NCI-H1694 (cell line): ENCODE results near the gene RAB27A.
"Not testable (repeated sequence)": the region's sequence is repeated elsewhere in the genome, so short reads cannot be mapped to it uniquely, and the experiment has no call there.

Experiments used
- DNase-seq: peaks from one replicate; lab custom pipeline; 2025; lab: John Stamatoyannopoulos, UW

The RAB27A gene

GRCh38 chr15:55289746-55290527, at the start of gene RAB27A:
TSS of gene RAB27A (minus strand) at chr15:55289813. CDS start at chr15:55234934, 54,879 bp downstream.
- peak; percentile 19 for DNase-seq

DNA sequence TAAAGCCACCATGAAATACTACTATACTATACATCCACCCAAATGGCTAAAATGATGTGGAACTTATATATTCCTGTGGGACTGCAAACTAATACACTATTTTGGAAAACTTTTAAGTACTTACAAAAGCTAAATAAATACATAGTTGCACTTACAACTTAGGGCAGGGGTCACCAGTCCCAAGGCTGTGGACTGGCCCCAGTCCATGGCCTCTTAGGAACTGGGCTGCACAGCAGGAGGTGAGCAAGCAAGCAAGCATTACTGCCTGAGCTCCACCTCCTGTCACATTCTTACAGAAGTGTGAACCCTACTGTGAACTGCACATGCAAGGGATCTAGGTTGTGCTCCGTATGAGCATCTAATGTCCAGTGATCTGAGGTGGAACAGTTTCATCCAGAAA, 47.5 kb upstream of the RAB27A start:
- no peak for DNase-seq

- DNase-seq = no peak
Measured at GRCh38 chr15:55334997-55335396, 45.4 kb upstream of the RAB27A start.

- no peak for DNase-seq
Measured at GRCh38 chr15:55334371-55334770, 44.8 kb upstream of the RAB27A start.

GRCh38 chr15:55327387-55327786, 37.8 kb upstream of the RAB27A start:
- no peak for DNase-seq

- no peak for DNase-seq
Measured at GRCh38 chr15:55322467-55322866, 32.9 kb upstream of the RAB27A start.

- DNase-seq = no peak
Measured at GRCh38 chr15:55320963-55321362, 31.4 kb upstream of the RAB27A start.

- DNase-seq = no peak
Measured at GRCh38 chr15:55320238-55320550, 30.6 kb upstream of the RAB27A start.

DNA sequence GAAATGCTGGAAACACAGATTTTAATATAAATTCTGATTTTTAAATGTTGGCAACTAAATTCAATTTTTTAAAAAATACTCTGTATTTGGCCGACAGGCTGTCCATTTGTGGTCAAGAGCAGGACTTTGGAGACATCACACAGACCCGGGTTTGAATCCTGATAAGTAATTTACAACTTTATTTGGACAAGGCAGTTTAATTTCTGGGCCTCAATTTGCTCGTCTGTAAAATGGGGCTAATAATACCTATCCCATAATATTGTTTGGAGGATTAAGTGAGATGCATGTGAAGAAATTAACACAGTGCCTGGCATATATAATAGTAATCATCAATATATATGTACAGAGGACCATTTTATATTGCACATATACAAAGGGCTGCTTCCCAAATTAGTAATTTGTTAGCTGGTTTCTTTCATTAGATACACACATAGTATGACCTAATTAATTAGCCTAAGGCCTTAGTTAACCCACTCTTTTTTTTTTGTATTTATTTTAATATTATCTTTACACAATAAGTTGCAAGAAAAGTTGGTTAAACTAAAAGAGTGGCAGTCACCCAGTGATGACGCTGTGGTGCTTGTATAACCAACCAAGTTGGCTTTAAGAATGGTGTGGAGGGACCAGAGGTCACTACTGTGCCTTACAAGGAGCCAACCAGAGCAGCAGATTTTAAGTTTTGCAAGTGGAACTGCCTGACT, 30.1 kb upstream of the RAB27A start:
- no peak for DNase-seq

- DNase-seq = peak; percentile 47
Measured at GRCh38 chr15:55318588-55319494, 29.2 kb upstream of the RAB27A start, which contains the start of the genes PIGB and PIGBOS1. TSS of gene PIGB (plus strand) at chr15:55319222. CDS start at chr15:55319251, 29 bp downstream. TSS of gene PIGBOS1 (minus strand) at chr15:55319123. CDS start at chr15:55317792, 1,331 bp downstream.

DNA sequence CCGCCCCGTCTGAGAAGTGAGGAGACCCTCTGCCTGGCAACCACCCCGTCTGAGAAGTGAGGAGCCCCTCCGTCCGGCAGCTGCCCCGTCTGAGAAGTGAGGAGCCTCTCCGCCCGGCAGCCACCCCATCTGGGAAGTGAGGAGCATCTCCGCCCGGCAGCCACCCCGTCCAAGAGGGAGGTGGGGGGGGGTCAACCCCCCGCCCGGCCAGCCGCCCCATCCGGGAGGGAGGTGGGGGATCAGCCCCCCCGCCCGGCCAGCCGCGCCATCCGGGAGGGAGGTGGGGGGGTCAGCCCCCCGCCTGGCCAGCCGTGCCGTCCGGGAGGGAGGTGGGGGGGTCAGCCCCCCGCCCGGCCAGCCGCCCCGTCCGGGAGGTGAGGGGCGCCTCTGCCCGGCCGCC, 13.2 kb upstream of the RAB27A start:
- DNase-seq = not testable (repeated sequence)

DNA sequence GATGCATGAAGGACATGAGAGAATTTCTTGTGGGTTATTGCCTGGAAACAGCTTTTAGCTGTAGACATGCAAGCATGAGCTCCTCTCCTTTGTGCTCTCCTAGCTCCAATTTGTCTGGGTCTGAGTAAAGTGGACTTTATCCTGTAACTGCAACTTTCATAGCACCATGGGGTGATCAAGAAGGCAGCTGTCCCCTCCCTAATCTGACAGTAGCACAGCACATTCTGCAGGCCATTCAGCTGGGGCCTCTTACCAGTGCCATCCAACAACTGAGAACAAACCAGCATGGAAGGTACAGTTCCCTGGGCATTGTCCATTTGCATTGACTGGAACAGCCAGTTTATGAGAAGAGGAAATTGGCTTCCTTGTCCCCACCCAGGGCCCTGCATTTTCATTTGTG, 7.7 kb upstream of the RAB27A start:
- no peak for DNase-seq

GRCh38 chr15:55290528-55291057, 980 bp upstream of the RAB27A start:
- peak; percentile 67 for DNase-seq

GRCh38 chr15:55289011-55289745, 435 bp downstream of the RAB27A start:
- no peak for DNase-seq

DNA sequence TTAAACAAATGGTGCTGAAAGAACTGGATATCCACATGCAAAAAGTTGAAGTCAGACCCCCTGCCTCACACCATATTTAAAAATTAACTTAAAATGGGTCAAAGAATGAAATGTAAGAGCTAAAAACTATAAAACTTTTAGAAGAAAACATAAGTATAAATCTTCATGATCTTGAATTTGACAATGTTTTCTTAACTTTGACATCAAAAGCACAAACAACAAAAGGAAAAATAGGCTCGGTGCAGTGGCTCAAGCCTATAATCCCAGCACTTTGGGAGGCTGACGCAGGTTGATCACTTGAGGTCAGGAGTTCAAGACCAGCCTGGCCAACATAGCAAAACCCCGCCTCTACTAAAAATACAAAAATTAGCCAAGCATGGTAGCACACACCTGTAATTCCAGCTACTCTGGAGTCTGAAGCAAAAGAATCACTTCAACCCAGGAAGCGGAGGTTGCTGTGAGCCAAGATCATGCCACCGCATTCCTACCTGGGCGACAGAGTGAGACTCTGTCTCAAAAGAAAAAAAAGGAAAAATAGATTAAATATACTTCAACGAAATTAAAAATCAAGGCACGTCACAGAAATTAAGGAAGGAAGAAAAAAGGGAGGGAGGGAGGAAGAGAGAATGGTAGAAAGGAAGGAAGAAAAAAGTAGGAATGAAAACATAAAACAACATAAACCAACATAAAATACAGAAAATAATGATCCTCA, 1.5 kb downstream of the RAB27A start:
- no peak for DNase-seq

GRCh38 chr15:55286442-55287189, 3.0 kb downstream of the RAB27A start:
- not testable (repeated sequence) for DNase-seq

DNA sequence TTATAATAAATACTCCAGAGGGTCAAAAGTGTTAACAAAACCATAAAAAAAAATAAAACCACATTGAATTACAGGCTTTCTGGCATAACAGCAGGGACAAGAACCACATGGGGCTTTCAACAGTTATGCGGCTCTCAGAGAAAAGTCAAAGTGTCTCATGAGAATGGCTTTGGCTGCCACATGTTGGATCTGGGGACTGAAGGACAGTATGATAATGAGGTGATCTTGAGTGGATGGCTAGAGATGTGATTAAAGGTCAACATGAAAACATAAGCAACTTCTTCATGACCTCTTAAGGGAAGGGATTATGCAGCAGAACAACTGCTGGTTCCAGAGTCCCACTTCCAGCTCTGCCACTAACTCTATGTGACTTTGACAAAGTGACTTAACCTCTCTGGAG, 5.2 kb downstream of the RAB27A start:
- no peak for DNase-seq

GRCh38 chr15:55283379-55284147, 6.0 kb downstream of the RAB27A start:
- DNase-seq = no peak

DNA sequence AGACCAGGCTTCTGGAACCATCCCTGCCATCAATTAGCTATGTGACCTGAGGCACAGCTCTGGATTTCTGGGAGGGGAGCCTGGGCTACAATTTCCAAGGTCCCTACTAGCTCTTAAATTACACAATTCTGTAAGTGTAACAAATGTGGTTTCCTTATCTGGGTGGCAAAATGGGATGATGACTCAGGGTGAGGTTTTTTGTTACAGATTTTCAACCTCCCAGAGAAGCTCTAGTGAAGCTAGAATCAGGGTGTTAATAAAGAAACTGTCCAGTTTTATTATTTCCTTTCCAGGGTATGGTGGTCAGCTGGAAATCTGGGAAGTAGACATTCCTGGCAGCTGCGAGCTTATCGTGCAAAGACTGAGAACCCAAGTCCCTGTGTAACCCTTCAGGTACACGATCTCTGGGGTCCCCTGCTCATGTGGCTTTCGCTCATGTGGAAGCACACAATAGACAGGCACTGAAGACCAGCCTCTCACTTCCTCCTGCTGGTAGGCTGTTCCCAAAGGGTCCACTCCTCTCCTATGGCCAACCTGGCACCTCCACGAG, 7.3 kb downstream of the RAB27A start:
- no peak for DNase-seq
